Measurements from ENCODE around the gene SHISA5. TPM values are rescaled to one million over a fixed set of nuclear protein-coding genes. Genes with fewer than 3 reads are reported as not detected.

The SHISA5 gene
- total and polyA plus RNA-seq, 2 experiments from 2014 or later, result 146 to 166 TPM

GRCh38 chr3:48440590-48440958 lies 63.4 kb downstream of the SHISA5 start (continued):
- TF ChIP-seq ZNF462 (CRISPR knock-in tag; IDR thresholded peaks at IDR 0.05) (no peak), EZH2 (IDR thresholded peaks at IDR 0.05; ENCODE audit: low read depth, unreplicated experiment) (no peak), STAT1 (IDR thresholded peaks at IDR 0.05; ENCODE audit: unreplicated experiment) (no peak), REST (IDR thresholded peaks at IDR 0.05; ENCODE audit: unreplicated experiment) (no peak), CREB1 (CRISPR knock-in tag; IDR thresholded peaks at IDR 0.05; ENCODE audit: low read depth) (no peak), ZNF331 (CRISPR knock-in tag; IDR thresholded peaks at IDR 0.05; ENCODE audit: low read depth) (no peak), ETS1 (IDR thresholded peaks at IDR 0.05) (no peak), POLR2AphosphoS5 (IDR thresholded peaks at IDR 0.05; ENCODE audit: low read depth) (no peak), ZNF114 (CRISPR knock-in tag; IDR thresholded peaks at IDR 0.05) (no peak), EZH2phosphoT487 (IDR thresholded peaks at IDR 0.05; ENCODE audit: unreplicated experiment) (no peak)

Measured in GM23338 (cell line).